B cell (primary cell): ENCODE results near the gene NELL1. TPM values are rescaled to one million over a fixed set of nuclear protein-coding genes. Genes with fewer than 3 reads are reported as not detected.

ENCODE experiments used
- ATAC-seq: fragments of 200-7000 bp; cut with Tn5 transposase; one replicate; pipeline ENCODE4 v1.10.0; 2021; ENCODE audit warnings: low read depth, mild to moderate bottlenecking, moderate number of reproducible peaks, moderate library complexity
- CTCF ChIA-PET: fragments of 350-600 bp; sonication (Branson Sonifier 250); formaldehyde crosslinking; loops from one replicate; lab custom pipeline; 2021; ENCODE audit warnings: antibody characterized with exemption, inconsistent platforms; lab: Charles Lee
- POLR2A ChIA-PET: fragments of 350-600 bp; sonication (Branson Sonifier 250); formaldehyde crosslinking; loops from one replicate; lab custom pipeline; 2021; ENCODE audit warnings: antibody characterized with exemption; lab: Charles Lee
- DNase-seq: peaks from one replicate; pipeline ENCODE4 v3.0.0; 2013
- H2AFZ ChIP-seq: 2 replicates; pipeline ENCODE4 v1.6.1; 2012; ENCODE audit warnings: mild to moderate bottlenecking, low read depth, low read length; ENCODE audit not compliant: insufficient read depth, poor library complexity, severe bottlenecking
- H3K27ac ChIP-seq, 2 donors: 1 replicate in 1 of 2; 2 replicates in 1 of 2; pipeline ENCODE4 v1.5.1; 2012 to 2013; ENCODE audit warnings: low read length in 2 of 2, mild to moderate bottlenecking in 2 of 2, moderate library complexity in 1 of 2
- H3K27me3 ChIP-seq, 4 experiments: fragments of 200-600 bp in 1 of 4; sonication (generic) in 1 of 4; replicated peaks in 1 of 4; 1 replicate in 2 of 4; 2 replicates in 2 of 4; pipeline versions ENCODE4 v1.6.1 to v1.7.0; 2013 to 2016; ENCODE audit warnings: low read length in 3 of 4, mild to moderate bottlenecking in 2 of 4, mixed read lengths in 1 of 4, moderate library complexity in 1 of 4; ENCODE audit not compliant: insufficient read depth in 4 of 4, control insufficient read depth in 3 of 4; ENCODE audit errors: control extremely low read depth in 1 of 4
- H3K36me3 ChIP-seq, 2 experiments: replicated peaks in 1 of 2; 1 replicate in 1 of 2; 2 replicates in 1 of 2; pipeline versions ENCODE4 v1.6.1 to v1.7.1; 2013; ENCODE audit warnings: low read length in 1 of 2; ENCODE audit not compliant: insufficient read depth in 2 of 2, control insufficient read depth in 1 of 2; ENCODE audit errors: control extremely low read depth in 1 of 2, extremely low read depth in 1 of 2
- H3K4me1 ChIP-seq, 2 donors: fragments of 200-600 bp in 1 of 2; sonication (generic) in 1 of 2; 1 replicate in 1 of 2; 2 replicates in 1 of 2; pipeline versions ENCODE4 v1.5.1 to v1.6.1; 2013 to 2017; ENCODE audit warnings: low read length in 2 of 2; ENCODE audit not compliant: control insufficient read depth in 2 of 2, insufficient read depth in 2 of 2
- H3K4me2 ChIP-seq: replicated peaks from 2 replicates; pipeline ENCODE3; 2012; ENCODE audit warnings: mild to moderate bottlenecking, low read depth, low read length; ENCODE audit not compliant: poor library complexity, severe bottlenecking
- H3K4me3 ChIP-seq, 5 experiments: fragments of 200-600 bp in 1 of 5; sonication (generic) in 1 of 5; 1 replicate in 3 of 5; 2 replicates in 2 of 5; pipeline versions ENCODE4 v1.5.1 to v1.7.0; 2011 to 2016; ENCODE audit warnings: low read length in 4 of 5, mild to moderate bottlenecking in 4 of 5, low read depth in 2 of 5, control low read depth in 1 of 5, moderate library complexity in 1 of 5; ENCODE audit not compliant: insufficient read depth in 1 of 5; ENCODE audit errors: control extremely low read depth in 1 of 5, extremely low read depth in 1 of 5
- H3K79me2 ChIP-seq: fragments of 200-600 bp; sonication (generic); one replicate; pipeline ENCODE4 v1.6.0; 2016; ENCODE audit warnings: low read length; ENCODE audit not compliant: control insufficient read depth, insufficient read depth
- H3K9ac ChIP-seq: fragments of 200-600 bp; sonication (generic); 2 replicates; pipeline ENCODE4 v1.6.1; 2017; ENCODE audit warnings: mild to moderate bottlenecking, low read length, moderate library complexity
- H3K9me3 ChIP-seq, 3 donors: one replicate each; pipeline versions ENCODE4 v1.6.1 to v1.7.1; 2013; ENCODE audit warnings: low read length in 2 of 3; ENCODE audit not compliant: control insufficient read depth in 2 of 3, insufficient read depth in 1 of 3; ENCODE audit errors: control extremely low read depth in 1 of 3
- H4K20me1 ChIP-seq: 2 replicates; pipeline ENCODE4 v1.6.0; 2012; ENCODE audit warnings: mild to moderate bottlenecking, low read length; ENCODE audit not compliant: insufficient read depth, control insufficient read depth, poor library complexity, severe bottlenecking
- H3K27ac Mint-ChIP-seq: one replicate; pipeline ENCODE4 v1.8.0; 2021; ENCODE audit warnings: mixed read lengths
- H3K27me3 Mint-ChIP-seq: one replicate; pipeline ENCODE4 v1.8.0; 2021; ENCODE audit warnings: mixed read lengths
- H3K4me1 Mint-ChIP-seq: one replicate; pipeline ENCODE4 v1.8.0; 2021; ENCODE audit warnings: mixed read lengths
- H3K4me3 Mint-ChIP-seq: one replicate; pipeline ENCODE4 v1.8.0; 2021; ENCODE audit warnings: mixed read lengths
- H3K9me3 Mint-ChIP-seq: one replicate; pipeline ENCODE4 v1.8.0; 2022; ENCODE audit warnings: mixed read lengths; ENCODE audit not compliant: insufficient read depth
- CTCF ChIP-seq: fragments of 200-600 bp; IDR thresholded peaks from one replicate; pipeline ENCODE4 v1.8.0; 2022; ENCODE audit warnings: antibody characterized with exemption, mild to moderate bottlenecking
- EZH2 ChIP-seq: IDR thresholded peaks from 2 replicates; pipeline ENCODE4 v1.6.1; 2012; ENCODE audit warnings: borderline replicate concordance, low read depth, mild to moderate bottlenecking, moderate library complexity, low read length; ENCODE audit not compliant: insufficient read depth, poor library complexity, severe bottlenecking
- WGBS: methylation state at CpG from one replicate; pipeline ENCODE4 v1.1.5; 2013; ENCODE audit warnings: missing lambda C conversion rate; ENCODE audit not compliant: insufficient coverage; 5-methylcytosine and 5-hydroxymethylcytosine counted together
- intact Hi-C: fragments of 100-400 bp; cut with micrococcal nuclease; formaldehyde crosslinking; loops from one replicate; pipeline ENCODE4 v1.10.0; 2022
- polyA plus RNA-seq: library from polyadenylated mRNA; depleted of rRNA; stranded (reverse); fragments of >200 nt; gene quantifications from 2 replicates; pipeline ENCODE4 v1.2.3, GENCODE V29; 2012
- total RNA-seq, 2 donors: library from RNA; stranded (reverse); fragments of 120-200 nt in 1 of 2; gene quantifications; 1 replicate in 1 of 2; 2 replicates in 1 of 2; pipeline versions ENCODE4 v1.2.3 to v1.2.4, GENCODE V29; 2013 to 2022

Gene NELL1
- total and polyA plus RNA-seq, 2 donors (not counting 1 experiment from before 2014, with no cell fraction given): not detected

- CTCF ChIA-PET: interaction anchor here (0.9 to 1.5 kb wide), 2 partner anchors 13 to 1384 kb away, joined by 4 read pairs; no protein-coding TSS in a partner anchor
Observed at GRCh38 chr11:21511835-21512440, 842.6 kb downstream of the NELL1 start.

More at GRCh38 chr11:21511835-21512440, 842.6 kb downstream of the NELL1 start:
- no peak overlapping the region for H3K4me3 ChIP-seq
- H4K20me1 ChIP-seq: no peaks in the 10 kb centered on the region
- Mint-ChIP-seq H3K9me3 (peaks cover 3% of the 10 kb centered on the region), H3K4me3 (no peak overlapping the region), H3K27ac (no peak overlapping the region), H3K4me1 (no peaks in the 10 kb centered on the region), H3K27me3 (no peaks in the 10 kb centered on the region)
- no peak overlapping the region for H3K27ac ChIP-seq
- H3K9me3 ChIP-seq: no peaks in the 10 kb centered on the region
- intact Hi-C loops: no loop called here
- H3K79me2 ChIP-seq: no peaks in the 10 kb centered on the region
- 10% methylated on average over 1 of the region's 2 CpGs for WGBS
- ATAC-seq (no peak), DNase-seq (peak; percentile 12)
- H3K9ac ChIP-seq: no peak overlapping the region
- H3K4me1 ChIP-seq: no peaks in the 10 kb centered on the region
- H3K36me3 ChIP-seq: no peaks in the 10 kb centered on the region
- H3K4me2 ChIP-seq: no peak overlapping the region
- TF ChIP-seq EZH2 (no peak), CTCF (no peak)
- H3K27me3 ChIP-seq: no peaks in the 10 kb centered on the region
- H2AFZ ChIP-seq: no peak overlapping the region
- POLR2A ChIA-PET: no interaction called here
